Stimulated activated CD4-positive, alpha-beta T cell treated with anti-CD3 and anti-CD28 coated beads, Interleukin-15, amount 100 ng/mL, for 48 hours (primary cell): ENCODE measurements around the gene C10orf67.
"Not testable (repeated sequence)": the region's sequence is repeated elsewhere in the genome, so short reads cannot be mapped to it uniquely, and the experiment has no call there.

Source experiments
- DNase-seq, 2 donors: peaks; one replicate each; pipeline ENCODE4 v3.0.0-alpha.2; 2020; ENCODE audit warnings: low read depth in 2 of 2

C10orf67 gene

GRCh38 chr10:23263441-23264164 lies 81.0 kb downstream of the C10orf67 start:
- no peak for DNase-seq

- DNase-seq, result no peak
These were observed 81.7 kb downstream of the C10orf67 start for GRCh38 chr10:23262928-23263327.

GRCh38 chr10:23258516-23258915 lies 86.1 kb downstream of the C10orf67 start:
- no peak for DNase-seq

- DNase-seq, result no peak
These were observed 90.8 kb downstream of the C10orf67 start for GRCh38 chr10:23253780-23254179.

- not testable (repeated sequence) for DNase-seq
These were observed 91.7 kb downstream of the C10orf67 start for GRCh38 chr10:23252859-23253258.

DNA sequence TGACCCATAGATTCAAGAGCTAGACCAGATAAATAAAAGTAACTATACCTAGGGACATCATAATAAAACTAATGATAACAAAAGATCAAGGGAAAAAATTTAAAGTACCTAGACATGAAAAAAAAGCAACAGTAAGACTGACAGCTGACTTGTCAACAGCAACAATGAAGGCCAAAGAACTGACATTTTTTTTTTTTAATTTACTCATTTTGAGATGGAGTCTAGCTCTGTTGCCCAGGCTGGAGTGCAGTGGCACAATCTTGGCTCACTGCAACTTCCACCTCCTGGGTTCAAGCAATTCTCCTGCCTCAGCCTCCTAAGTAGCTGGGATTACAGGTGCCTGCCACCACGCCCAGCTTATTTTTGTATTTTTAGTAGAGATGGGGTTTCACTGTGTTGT lies 102.8 kb downstream of the C10orf67 start:
- not testable (repeated sequence) for DNase-seq

- no peak for DNase-seq
These were observed 106.6 kb downstream of the C10orf67 start for GRCh38 chr10:23238015-23238414.

GRCh38 chr10:23230582-23230981 lies 114.0 kb downstream of the C10orf67 start:
- DNase-seq, result no peak

GRCh38 chr10:23217471-23217870 lies 127.1 kb downstream of the C10orf67 start:
- DNase-seq, result no peak

DNA sequence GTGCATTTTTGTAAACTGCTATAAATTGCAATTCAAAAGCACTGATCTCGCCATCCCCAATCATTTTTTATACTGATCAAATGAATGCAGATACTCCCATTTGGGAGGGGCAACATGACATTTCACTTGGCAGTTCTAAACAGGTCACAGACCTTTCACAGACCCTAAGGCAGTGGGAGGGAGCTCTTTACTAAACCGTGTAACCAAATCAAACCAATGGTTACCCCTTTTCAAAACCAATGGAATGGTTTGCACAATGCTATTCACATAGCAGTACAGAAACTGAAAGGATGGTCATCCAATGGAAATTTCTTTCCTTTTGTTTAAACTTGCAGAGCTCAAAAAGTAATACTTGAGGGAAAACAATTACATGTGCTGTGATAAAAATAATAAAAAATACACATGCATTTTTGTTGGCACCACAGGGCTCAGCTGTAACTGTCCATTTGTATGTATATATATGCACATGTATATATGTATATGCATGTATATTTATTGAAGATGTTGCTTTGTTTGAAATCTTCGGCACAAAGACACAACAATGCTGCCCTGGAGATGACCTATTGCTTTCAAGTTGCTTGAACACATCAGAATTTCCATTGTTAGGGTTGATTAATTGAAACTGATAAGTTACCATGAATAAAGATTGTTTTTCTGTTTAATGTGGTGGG lies 138.5 kb downstream of the C10orf67 start:
- no peak for DNase-seq

DNA sequence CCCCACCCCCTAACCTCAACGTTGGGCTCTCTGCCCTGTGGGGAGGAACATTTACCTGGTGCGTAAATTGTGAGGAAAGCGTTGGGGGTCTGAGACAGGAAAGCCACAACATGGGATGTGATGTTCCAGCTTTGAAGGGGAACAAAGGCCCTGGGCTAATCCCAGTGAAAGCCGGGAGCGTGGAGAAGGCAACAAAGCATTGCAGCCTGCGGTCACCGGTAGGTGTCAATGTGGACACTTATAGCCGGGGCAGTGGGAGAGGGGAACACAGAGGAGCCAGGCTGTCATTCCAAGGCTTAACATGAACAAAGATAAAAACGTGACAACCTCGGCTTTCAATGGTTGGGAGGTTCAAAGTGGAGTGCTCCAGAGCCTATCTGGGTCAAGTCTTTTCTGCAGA lies 139.8 kb downstream of the C10orf67 start:
- DNase-seq, result no peak

DNA sequence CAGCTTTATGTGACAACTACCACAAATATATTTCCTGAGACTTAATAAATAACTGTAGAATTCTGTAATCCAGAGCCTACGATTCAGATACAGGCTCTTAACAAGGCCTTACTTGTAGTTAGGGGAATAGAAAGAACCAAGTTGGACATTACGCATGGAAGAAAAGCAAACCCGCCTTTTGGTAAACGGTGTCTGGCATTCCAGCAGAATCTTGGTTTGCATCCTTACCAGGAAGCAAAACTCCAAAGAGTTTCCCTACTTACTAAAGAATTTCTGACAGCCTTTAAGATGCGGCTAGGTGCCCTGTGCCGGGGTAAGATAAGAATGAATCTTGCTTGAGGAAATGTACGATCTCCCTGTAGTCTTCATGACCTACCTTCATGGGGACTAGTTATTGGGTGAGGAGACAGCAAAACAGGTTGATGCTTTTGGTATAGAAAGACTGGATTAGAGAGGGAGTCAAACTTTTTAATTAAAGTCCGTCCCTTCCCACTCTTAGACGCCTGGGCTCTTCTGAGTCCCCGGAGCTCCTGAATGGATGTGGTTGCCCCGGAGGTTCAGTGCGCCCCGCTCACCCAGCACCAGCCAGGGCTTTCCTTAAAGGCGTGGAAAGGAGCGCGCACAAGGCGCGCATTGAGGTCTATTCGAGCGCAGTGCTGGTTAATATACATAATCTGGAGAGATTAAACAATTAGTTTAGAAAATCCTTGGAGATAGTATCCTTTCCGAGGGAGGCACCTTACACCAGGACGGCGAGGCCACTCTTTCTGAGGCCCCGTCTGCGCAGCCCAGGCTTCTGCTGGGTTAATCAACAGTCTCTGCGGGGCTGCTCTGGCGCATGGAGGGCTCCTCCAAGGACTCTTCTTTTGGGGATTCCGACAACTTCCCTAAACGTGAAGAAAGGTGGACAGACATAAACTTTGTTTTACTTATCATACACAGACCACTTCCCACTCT lies 140.9 kb downstream of the C10orf67 start:
- no peak for DNase-seq

- no peak for DNase-seq
These were observed 141.8 kb downstream of the C10orf67 start for GRCh38 chr10:23202779-23203178.

DNA sequence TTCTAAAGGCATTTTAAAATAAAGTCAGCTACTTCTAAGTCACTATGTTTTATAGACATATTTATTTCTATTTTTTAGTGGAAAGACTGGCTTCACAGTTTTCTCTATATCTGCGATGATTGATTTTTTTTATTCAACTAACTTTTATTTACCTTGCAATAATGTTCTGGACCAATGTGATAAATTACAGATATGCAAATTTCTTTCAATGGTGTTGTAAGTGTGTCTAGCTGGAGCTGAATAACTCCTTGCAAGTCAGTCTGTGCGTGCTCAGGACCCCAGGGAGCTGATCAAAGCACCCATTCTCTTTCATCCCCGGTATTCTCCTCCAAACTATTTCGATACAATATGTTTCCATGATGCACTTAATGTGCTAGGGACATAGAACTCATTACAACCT lies 142.8 kb downstream of the C10orf67 start:
- DNase-seq, result no peak

- no peak for DNase-seq
These were observed 143.5 kb downstream of the C10orf67 start for GRCh38 chr10:23200997-23201652.

GRCh38 chr10:23200586-23200985 lies 144.0 kb downstream of the C10orf67 start:
- no peak for DNase-seq

GRCh38 chr10:23199768-23200511 lies 144.7 kb downstream of the C10orf67 start:
- DNase-seq, result no peak

- no peak for DNase-seq
These were observed 145.4 kb downstream of the C10orf67 start for GRCh38 chr10:23198940-23199767.

DNA sequence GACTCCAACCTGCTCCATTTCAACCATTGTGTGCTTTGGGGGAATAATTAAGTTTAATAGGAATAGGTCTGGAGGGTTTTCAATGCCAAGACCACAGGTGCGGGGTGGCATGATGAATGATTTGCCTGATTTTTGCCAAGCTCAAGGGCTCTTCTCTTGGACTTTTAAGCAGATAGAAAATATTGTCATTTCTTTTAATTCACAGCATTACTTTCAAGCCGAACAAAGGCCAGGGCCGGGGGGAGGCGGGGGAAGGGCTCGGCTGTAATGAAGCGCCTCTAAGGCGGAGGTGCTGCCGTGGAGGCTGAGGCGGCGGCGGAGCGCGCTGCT lies 146.0 kb downstream of the C10orf67 start:
- no peak for DNase-seq

- DNase-seq, result no peak
These were observed 147.2 kb downstream of the C10orf67 start for GRCh38 chr10:23197416-23197861.
